Measurements from ENCODE around the gene HOXD3. TPM values are rescaled to one million over a fixed set of nuclear protein-coding genes. Genes with fewer than 3 reads are reported as not detected.

Gene HOXD3
- polyA plus RNA-seq, 1 donor (not counting 4 experiments of a cell fraction or from before 2014, with no cell fraction given) = not detected

DNA sequence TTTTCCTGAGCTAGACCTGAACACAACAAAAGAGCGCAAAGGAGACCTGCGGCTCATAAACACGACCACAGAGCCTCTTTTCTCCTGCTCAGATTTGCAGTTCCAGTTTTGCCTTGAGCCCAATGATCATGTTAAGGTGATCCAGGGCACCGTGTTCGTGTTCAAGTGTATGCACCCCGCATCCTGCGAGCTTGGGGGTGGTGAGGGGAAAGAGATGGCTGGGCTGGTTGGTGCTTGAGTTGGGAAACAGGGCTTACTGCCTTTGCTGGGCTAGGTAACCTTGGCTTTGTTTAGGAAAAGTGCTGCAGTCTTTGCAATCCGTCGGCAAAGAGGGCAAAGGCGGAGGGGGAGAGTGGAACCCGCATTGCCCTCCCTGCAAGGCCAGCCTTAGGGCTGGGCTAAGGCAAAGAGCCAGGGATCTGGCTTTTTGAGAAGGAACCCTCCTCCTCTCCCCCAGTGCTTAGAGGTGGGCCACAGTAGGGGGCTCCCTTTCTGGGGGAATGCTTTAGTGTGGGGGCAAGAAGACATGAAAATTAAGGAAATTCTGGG lies 39.2 kb upstream of the HOXD3 start:
- Histone ChIP-seq H2AFZ (ENCODE audit: control insufficient read depth, low read length) (no peak overlapping the region), H3K4me1 (ENCODE audit: control insufficient read depth, extremely low read depth, insufficient read depth, low read length) (no peaks in the 10 kb centered on the region), H3K36me3 (ENCODE audit: control insufficient read depth in 2 of 2, extremely low read depth in 1 of 2, insufficient read depth in 2 of 2, low read length in 2 of 2) (no peaks in the 10 kb centered on the region), H3K9me3 (ENCODE audit: control insufficient read depth, low read depth, low read length) (peaks cover 4% of the 10 kb centered on the region), H3K27ac (ENCODE audit: control insufficient read depth, insufficient read depth, low read length) (no peak overlapping the region), H3K79me2 (ENCODE audit: control insufficient read depth, insufficient read depth, low read length) (no peaks in the 10 kb centered on the region), H3K4me3 (ENCODE audit: control insufficient read depth in 2 of 3, extremely low read depth in 1 of 3, insufficient read depth in 2 of 3, low read depth in 1 of 3, low read length in 3 of 3) (no peak overlapping the region), H3K27me3 (ENCODE audit: control insufficient read depth, extremely low read depth, insufficient read depth, low read length) (peaks cover 97% of the 10 kb centered on the region), H3K4me2 (ENCODE audit: control insufficient read depth, extremely low read depth, insufficient read depth, low read depth, low read length) (no peak overlapping the region), H3K9me1 (ENCODE audit: control insufficient read depth, extremely low read depth, insufficient read depth, low read length) (no peaks in the 10 kb centered on the region), H4K20me1 (ENCODE audit: control insufficient read depth, extremely low read depth, insufficient read depth, low read length) (no peaks in the 10 kb centered on the region), H3K9ac (ENCODE audit: control insufficient read depth, extremely low read depth, insufficient read depth, low read length) (no peak overlapping the region)
- no peak for FAIRE-seq
- no peak for DNase-seq (ENCODE audit: low read depth, low spot score)
- TF ChIP-seq EZH2 (IDR thresholded peaks at IDR 0.05; ENCODE audit: low read length) = no peak
- dilution Hi-C loops (cut with MboI; ENCODE audit: extremely low pct_ligation_motif_present, low sequenced_read_pairs) = no loop called here

DNA sequence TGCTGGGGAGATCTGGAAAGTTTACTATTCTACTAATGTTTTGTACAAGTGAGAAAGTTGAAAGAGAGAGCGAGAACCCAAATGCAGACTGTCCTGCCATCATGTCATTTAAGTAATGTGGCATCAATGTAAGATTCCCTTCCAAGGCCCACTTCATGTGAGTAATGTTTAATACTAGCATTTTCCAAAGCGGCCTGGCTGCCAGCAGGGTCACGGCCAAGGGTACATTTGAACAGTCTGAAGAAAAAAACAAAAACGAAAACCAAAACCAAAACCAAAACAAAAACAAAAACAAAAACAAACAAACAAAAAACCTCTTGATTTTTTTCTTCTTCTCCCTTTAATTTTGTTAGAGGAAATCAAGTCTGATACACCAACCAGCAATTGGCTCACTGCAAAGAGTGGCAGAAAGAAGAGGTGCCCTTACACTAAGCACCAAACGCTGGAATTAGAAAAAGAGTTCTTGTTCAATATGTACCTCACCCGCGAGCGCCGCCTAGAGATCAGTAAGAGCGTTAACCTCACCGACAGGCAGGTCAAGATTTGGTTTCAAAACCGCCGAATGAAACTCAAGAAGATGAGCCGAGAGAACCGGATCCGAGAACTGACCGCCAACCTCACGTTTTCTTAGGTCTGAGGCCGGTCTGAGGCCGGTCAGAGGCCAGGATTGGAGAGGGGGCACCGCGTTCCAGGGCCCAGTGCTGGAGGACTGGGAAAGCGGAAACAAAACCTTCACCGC lies 38.3 kb upstream of the HOXD3 start:
- Histone ChIP-seq H3K9me1 (ENCODE audit: control insufficient read depth, extremely low read depth, insufficient read depth, low read length) (no peaks in the 10 kb centered on the region), H3K27ac (ENCODE audit: control insufficient read depth, insufficient read depth, low read length) (no peak overlapping the region), H3K4me2 (ENCODE audit: control insufficient read depth, extremely low read depth, insufficient read depth, low read depth, low read length) (no peak overlapping the region), H3K4me3 (ENCODE audit: control insufficient read depth in 2 of 3, extremely low read depth in 1 of 3, insufficient read depth in 2 of 3, low read depth in 1 of 3, low read length in 3 of 3) (no peak overlapping the region), H3K9me3 (ENCODE audit: control insufficient read depth, low read depth, low read length) (peaks cover 4% of the 10 kb centered on the region), H3K36me3 (ENCODE audit: control insufficient read depth in 2 of 2, extremely low read depth in 1 of 2, insufficient read depth in 2 of 2, low read length in 2 of 2) (no peaks in the 10 kb centered on the region), H3K9ac (ENCODE audit: control insufficient read depth, extremely low read depth, insufficient read depth, low read length) (no peak overlapping the region), H3K4me1 (ENCODE audit: control insufficient read depth, extremely low read depth, insufficient read depth, low read length) (no peaks in the 10 kb centered on the region), H3K27me3 (ENCODE audit: control insufficient read depth, extremely low read depth, insufficient read depth, low read length) (peaks cover 97% of the 10 kb centered on the region), H2AFZ (ENCODE audit: control insufficient read depth, low read length) (no peak overlapping the region), H4K20me1 (ENCODE audit: control insufficient read depth, extremely low read depth, insufficient read depth, low read length) (no peaks in the 10 kb centered on the region), H3K79me2 (ENCODE audit: control insufficient read depth, insufficient read depth, low read length) (no peaks in the 10 kb centered on the region)
- no peak for FAIRE-seq
- dilution Hi-C loops (cut with MboI; ENCODE audit: extremely low pct_ligation_motif_present, low sequenced_read_pairs) = no loop called here
- no peak for DNase-seq (ENCODE audit: low read depth, low spot score)
- TF ChIP-seq EZH2 (IDR thresholded peaks at IDR 0.05; ENCODE audit: low read length) = peak; percentile 59
- TF ChIP-seq, protein P1, sequence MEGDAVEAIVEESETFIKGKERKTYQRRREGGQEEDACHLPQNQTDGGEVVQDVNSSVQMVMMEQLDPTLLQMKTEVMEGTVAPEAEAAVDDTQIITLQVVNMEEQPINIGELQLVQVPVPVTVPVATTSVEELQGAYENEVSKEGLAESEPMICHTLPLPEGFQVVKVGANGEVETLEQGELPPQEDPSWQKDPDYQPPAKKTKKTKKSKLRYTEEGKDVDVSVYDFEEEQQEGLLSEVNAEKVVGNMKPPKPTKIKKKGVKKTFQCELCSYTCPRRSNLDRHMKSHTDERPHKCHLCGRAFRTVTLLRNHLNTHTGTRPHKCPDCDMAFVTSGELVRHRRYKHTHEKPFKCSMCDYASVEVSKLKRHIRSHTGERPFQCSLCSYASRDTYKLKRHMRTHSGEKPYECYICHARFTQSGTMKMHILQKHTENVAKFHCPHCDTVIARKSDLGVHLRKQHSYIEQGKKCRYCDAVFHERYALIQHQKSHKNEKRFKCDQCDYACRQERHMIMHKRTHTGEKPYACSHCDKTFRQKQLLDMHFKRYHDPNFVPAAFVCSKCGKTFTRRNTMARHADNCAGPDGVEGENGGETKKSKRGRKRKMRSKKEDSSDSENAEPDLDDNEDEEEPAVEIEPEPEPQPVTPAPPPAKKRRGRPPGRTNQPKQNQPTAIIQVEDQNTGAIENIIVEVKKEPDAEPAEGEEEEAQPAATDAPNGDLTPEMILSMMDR (optimal IDR thresholded peaks at IDR 0.05 in 1 of 3, IDR thresholded peaks at IDR 0.05 in 1 of 3, conservative IDR thresholded peaks at IDR 0.05 in 1 of 3; ENCODE audit: extremely low read depth in 1 of 3, insufficient read depth in 2 of 3, low read length in 3 of 3) = peak; percentile 29 to 46 (median 34)

Data from keratinocyte (primary cell).